Gastrocnemius medialis (tissue), 4 donors: Measurements from ENCODE around the gene WEE2. TPM values are rescaled to one million over a fixed set of nuclear protein-coding genes. Genes with fewer than 3 reads are reported as not detected.

Experiments
- ATAC-seq, 2 donors: fragments of 150-250 bp; one replicate each; pipeline ENCODE4 v1.9.1; 2016
- DNase-seq, 2 donors: peaks; one replicate each; pipeline ENCODE4 v3.0.0-alpha.2; 2019
- H3K27ac ChIP-seq, 4 donors: fragments of 200-600 bp; sonication (generic); 1 replicate in 1 of 4; 2 replicates in 3 of 4; pipeline ENCODE4 v1.5.1; 2016 to 2018; ENCODE audit warnings: mild to moderate bottlenecking in 2 of 4, moderate library complexity in 1 of 4
- H3K27me3 ChIP-seq, 3 donors: fragments of 200-600 bp; sonication (generic) in 2 of 3; 1 replicate in 1 of 3; 2 replicates in 2 of 3; pipeline versions ENCODE4 v1.5.1 to v1.6.0; 2016 to 2019; ENCODE audit warnings: mild to moderate bottlenecking in 1 of 3, moderate library complexity in 1 of 3
- H3K36me3 ChIP-seq, 2 donors: fragments of 200-600 bp; sonication (generic) in 1 of 2; one replicate each; pipeline ENCODE4 v1.5.1; 2017 to 2018
- H3K4me1 ChIP-seq, 2 donors: fragments of 200-600 bp; sonication (generic) in 1 of 2; one replicate each; pipeline ENCODE4 v1.5.1; 2016 to 2017; ENCODE audit warnings: mild to moderate bottlenecking in 2 of 2
- H3K4me3 ChIP-seq, 4 donors: fragments of 200-600 bp; sonication (generic) in 3 of 4; 1 replicate in 1 of 4; 2 replicates in 3 of 4; pipeline ENCODE4 v1.5.1; 2016 to 2019; ENCODE audit warnings: mild to moderate bottlenecking in 2 of 4
- H3K9me3 ChIP-seq, 3 donors: fragments of 200-600 bp; sonication (generic) in 2 of 3; 1 replicate in 1 of 3; 2 replicates in 2 of 3; pipeline ENCODE4 v1.5.1; 2016 to 2019
- POLR2A ChIP-seq, 2 donors: fragments of 450-650 bp; IDR thresholded peaks; one replicate each; pipeline ENCODE4 v1.6.1; 2017; ENCODE audit warnings: antibody characterized with exemption in 2 of 2, mild to moderate bottlenecking in 2 of 2, moderate library complexity in 2 of 2
- in situ Hi-C, 4 donors: fragments of 200-750 bp; cut with MboI; loops; one replicate each; pipeline versions ENCODE4 v1.15.0 to v1.8.0; 2017; ENCODE audit warnings: low sequenced_read_pairs in 4 of 4
- intact Hi-C: fragments of 100-400 bp; cut with DNase I; formaldehyde crosslinking; loops from one replicate; pipeline ENCODE4 v1.15.1; 2023; ENCODE audit warnings: low total_unique reads
- total RNA-seq, 4 donors: library from RNA; depleted of rRNA; stranded (reverse); fragments of >200 nt; gene quantifications; one replicate each; pipeline versions ENCODE4 v1.1.0 to v1.2.3, GENCODE V29; 2016
- TF ChIP-seq, protein P1 (sequence below), 5 experiments: fragments of 450-650 bp in 3 of 5; fragments of 200-600 bp in 2 of 5; sonication (generic) in 2 of 5; IDR thresholded peaks in 4 of 5; conservative IDR thresholded peaks in 1 of 5; 1 replicate in 4 of 5; 2 replicates in 1 of 5; pipeline ENCODE4 v1.5.1; 2016 to 2019; ENCODE audit warnings: antibody characterized with exemption in 5 of 5, mild to moderate bottlenecking in 3 of 5, moderate library complexity in 3 of 5

Gene WEE2
- total RNA-seq, 4 donors from 2014 or later: not detected

DNA sequence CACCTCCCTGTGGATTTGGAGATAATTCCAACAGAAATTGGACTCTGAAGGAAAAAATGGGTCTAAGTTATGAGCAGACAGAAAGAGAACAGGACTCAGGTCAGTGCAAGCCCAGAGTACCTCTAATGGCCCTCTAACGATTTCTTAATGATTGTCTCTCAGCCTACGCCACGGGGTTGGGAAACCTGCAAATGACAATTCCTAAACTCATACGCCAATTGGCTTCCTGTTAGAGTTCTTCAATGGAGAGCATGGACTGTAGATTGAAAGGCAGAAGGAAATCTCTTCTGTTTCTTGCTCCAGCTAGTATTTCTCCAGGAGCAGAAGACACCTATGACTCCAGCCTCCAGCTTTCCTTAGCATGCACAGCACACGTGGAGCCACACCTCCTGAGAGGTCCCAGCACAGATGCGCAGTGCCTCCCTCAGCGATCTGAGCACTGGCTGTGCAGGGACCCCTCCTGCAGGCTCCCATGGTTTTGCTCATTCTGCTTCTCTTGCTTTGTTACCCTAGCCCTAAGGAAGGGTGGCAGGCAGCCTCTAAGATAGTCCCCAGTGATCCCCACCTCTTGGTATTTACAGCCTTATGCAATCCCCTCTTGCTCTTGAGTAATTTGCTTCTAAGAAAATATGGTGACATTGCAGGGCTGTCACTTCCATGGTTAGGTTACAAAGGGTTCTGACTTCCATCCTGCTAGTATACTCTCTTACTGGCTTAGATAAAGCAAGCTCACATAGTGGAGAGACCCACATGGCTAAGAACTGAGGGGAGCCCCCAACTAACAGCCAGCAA lies 36.3 kb upstream of the WEE2 start:
- H3K4me3 ChIP-seq: no peak overlapping the region
- no peaks in the 10 kb centered on the region for H3K9me3 ChIP-seq
- in situ Hi-C loops (no loop called here), intact Hi-C loops (no loop called here)
- no peak for ATAC-seq
- no peak for TF ChIP-seq POLR2A (IDR thresholded peaks at IDR 0.05)
- TF ChIP-seq, protein P1, sequence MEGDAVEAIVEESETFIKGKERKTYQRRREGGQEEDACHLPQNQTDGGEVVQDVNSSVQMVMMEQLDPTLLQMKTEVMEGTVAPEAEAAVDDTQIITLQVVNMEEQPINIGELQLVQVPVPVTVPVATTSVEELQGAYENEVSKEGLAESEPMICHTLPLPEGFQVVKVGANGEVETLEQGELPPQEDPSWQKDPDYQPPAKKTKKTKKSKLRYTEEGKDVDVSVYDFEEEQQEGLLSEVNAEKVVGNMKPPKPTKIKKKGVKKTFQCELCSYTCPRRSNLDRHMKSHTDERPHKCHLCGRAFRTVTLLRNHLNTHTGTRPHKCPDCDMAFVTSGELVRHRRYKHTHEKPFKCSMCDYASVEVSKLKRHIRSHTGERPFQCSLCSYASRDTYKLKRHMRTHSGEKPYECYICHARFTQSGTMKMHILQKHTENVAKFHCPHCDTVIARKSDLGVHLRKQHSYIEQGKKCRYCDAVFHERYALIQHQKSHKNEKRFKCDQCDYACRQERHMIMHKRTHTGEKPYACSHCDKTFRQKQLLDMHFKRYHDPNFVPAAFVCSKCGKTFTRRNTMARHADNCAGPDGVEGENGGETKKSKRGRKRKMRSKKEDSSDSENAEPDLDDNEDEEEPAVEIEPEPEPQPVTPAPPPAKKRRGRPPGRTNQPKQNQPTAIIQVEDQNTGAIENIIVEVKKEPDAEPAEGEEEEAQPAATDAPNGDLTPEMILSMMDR (IDR thresholded peaks at IDR 0.05 in 4 of 5, conservative IDR thresholded peaks at IDR 0.05 in 1 of 5): no peak
- no peaks in the 10 kb centered on the region for H3K27me3 ChIP-seq
- no peak for DNase-seq
- H3K27ac ChIP-seq: no peak overlapping the region
- H3K4me1 ChIP-seq: no peaks in the 10 kb centered on the region
- peaks cover 0 to 17% of the 10 kb centered on the region in 2 donors for H3K36me3 ChIP-seq

DNA sequence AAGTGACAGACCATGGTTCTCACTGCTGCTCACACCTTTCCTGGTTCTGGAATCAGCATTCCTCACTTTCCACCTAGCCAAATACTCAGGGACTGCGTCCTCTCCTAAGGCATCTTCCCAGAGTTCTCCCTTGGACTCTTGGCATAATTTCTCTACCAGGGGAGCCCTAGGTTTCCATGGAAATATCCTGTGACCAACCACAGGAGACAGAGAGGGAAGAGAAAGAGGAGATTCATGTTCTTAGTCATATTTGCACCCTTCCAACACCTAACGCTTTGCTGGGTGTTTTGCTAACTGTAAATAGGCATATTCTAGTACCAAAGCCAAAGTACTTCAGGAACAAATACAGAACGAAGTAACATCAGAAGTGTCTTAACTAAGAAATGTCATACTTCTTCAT lies 34.8 kb upstream of the WEE2 start:
- no peak overlapping the region for H3K4me3 ChIP-seq
- intact Hi-C loops (no loop called here), in situ Hi-C loops (no loop called here)
- H3K9me3 ChIP-seq: no peaks in the 10 kb centered on the region
- H3K36me3 ChIP-seq: peaks cover 0 to 21% of the 10 kb centered on the region in 2 donors
- DNase-seq (no peak), ATAC-seq (no peak)
- H3K27me3 ChIP-seq: no peaks in the 10 kb centered on the region
- no peaks in the 10 kb centered on the region for H3K4me1 ChIP-seq
- H3K27ac ChIP-seq: peak overlapping the region in 3 of 4 donors; percentile 42 to 55 (median 50)
- TF ChIP-seq, protein P1 (IDR thresholded peaks at IDR 0.05 in 4 of 5, conservative IDR thresholded peaks at IDR 0.05 in 1 of 5): no peak
- no peak for TF ChIP-seq POLR2A (IDR thresholded peaks at IDR 0.05)

DNA sequence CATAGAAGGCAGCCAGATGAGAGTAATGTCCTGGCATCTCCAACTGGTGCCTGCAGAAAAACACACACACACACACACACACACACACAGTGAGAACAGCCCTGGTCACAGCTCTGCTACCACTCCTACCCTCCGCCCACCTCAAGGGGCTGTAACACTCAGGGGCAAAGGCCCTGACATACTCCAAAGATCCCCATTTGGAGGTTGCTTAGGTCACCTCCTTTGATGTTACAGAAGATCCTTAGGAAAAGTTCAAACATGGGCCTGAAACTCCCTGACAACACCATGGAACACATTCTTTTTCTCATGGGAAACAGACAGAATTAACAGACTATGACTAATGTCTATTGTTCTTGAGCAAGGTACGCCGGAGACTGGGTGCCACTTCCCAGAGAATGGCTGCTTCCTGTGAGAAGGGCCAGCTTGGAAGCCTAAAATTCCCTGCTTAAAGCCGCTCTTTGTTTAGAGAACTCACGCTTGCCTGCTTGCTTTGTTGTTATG lies 33.9 kb upstream of the WEE2 start:
- Histone ChIP-seq H3K4me3 (no peak overlapping the region), H3K27me3 (no peaks in the 10 kb centered on the region), H3K4me1 (no peaks in the 10 kb centered on the region), H3K27ac (peak overlapping the region; percentile 42 to 55 (median 48)), H3K9me3 (no peaks in the 10 kb centered on the region), H3K36me3 (peaks cover 0 to 21% of the 10 kb centered on the region in 2 donors)
- in situ Hi-C loops (no loop called here), intact Hi-C loops (no loop called here)
- ATAC-seq: peak; percentile 44 to 73
- no peak for DNase-seq
- TF ChIP-seq, protein P1 (IDR thresholded peaks at IDR 0.05 in 4 of 5, conservative IDR thresholded peaks at IDR 0.05 in 1 of 5): no peak
- no peak for TF ChIP-seq POLR2A (IDR thresholded peaks at IDR 0.05)

DNA sequence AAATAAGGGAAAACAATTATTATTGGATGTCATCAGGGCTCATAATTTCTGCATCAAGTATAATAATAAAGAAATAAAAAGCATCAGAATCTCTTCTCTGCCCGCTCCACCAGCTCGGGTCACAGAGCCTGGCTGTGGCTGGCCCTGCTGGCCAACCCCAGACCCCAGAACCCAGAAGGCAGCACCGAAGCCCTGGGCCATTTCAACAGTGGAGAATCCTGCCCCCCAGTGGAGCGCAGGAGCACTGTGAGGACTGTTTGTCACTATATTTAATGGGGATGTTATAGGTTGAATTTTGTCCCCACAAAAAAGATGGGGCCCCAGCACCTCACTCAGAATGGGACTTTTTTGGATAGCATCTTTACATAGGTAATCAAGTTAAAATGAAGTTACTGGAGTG lies 33.5 kb upstream of the WEE2 start:
- DNase-seq: no peak
- peaks cover 0 to 26% of the 10 kb centered on the region in 2 donors for H3K36me3 ChIP-seq
- ATAC-seq: peak in 1 of 2 donors; percentile 16
- in situ Hi-C loops (no loop called here), intact Hi-C loops (no loop called here)
- H3K4me3 ChIP-seq: no peak overlapping the region
- no peak for TF ChIP-seq POLR2A (IDR thresholded peaks at IDR 0.05)
- TF ChIP-seq, protein P1 (IDR thresholded peaks at IDR 0.05 in 4 of 5, conservative IDR thresholded peaks at IDR 0.05 in 1 of 5): peak in 1 of 5 experiments; percentile 34
- no peaks in the 10 kb centered on the region for H3K9me3 ChIP-seq
- H3K27me3 ChIP-seq: no peaks in the 10 kb centered on the region
- H3K4me1 ChIP-seq: no peaks in the 10 kb centered on the region
- H3K27ac ChIP-seq: peak overlapping the region; percentile 34 to 64 (median 50)
